Inferior parietal cortex (tissue), 1 donor: ENCODE results near the gene MACF1.

Experiments
- DNase-seq: peaks from one replicate; pipeline ENCODE4 v3.0.0-alpha.2; 2016; ENCODE audit errors: extremely low spot score

Gene MACF1

DNA sequence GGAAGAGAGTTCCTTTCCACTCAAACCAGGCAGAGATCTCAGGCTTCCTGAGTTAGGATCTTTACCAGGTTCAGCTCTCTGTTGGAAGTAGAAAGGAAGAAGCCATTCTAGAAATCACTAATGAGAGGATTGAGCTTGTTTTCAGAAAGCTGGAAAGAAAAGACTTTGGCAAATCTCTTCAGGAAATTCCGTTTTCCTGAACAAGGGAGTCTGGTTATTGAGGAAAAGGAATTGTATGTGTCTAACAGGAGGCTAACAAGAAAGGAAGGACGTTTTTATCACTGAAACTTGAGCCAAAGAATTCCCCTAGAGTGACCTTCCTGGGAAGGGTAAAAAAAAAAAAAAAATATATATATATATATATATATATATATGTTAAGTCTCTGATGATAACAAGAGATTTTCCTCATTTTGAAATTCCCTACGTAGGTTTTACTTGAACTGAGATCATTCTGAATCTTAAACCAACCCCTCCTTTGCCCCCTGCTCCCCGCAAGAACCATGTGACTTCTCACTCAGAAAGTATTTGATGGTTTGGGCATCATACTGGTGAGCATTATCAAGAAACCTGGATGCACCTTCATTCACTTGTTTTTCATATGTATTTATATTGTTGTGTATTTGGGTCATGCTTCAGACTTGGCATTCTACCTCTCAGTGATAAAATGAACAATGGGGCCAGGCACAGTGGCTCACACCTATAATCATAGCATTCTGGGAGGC, 188.5 kb downstream of the MACF1 start:
- no peak for DNase-seq

DNA sequence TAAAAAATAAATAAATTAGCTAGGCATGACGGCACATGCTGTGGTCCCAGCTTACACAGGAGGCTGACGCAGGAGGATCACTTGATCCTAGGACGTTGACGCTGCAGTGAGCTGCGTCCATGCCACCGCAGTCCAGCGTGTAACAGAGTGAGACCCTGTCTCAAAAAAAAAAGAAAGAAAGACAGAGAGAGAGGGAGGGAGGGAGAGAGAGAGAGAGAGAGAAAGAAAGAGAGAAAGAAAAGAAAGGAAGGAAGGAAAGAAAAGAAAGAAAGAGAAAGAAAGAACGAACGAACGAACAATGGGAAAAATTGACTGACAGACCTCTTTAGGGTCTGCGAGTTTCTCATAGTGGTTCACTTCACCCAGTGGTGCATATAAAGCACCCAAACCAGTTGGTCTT, 189.2 kb downstream of the MACF1 start:
- DNase-seq: no peak

DNA sequence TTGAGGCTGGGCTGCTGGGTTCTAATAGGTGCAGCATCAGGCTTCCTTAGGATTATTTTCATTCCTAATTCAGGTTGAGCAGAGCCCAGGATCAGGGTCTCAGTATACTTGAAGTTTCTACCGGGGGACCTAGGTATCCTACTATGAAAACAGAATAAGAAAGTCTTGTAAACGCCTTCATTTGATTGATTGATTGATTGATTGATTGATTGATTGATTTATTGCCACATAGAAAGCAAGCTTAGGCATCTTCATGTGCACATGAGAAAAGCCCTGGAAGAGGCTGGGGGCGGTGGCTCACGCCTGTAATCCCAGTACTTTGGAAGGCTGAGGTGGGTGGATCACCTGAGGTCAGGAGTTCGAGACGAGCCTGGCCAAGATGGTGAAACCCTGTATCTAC, 189.6 kb downstream of the MACF1 start:
- no peak for DNase-seq

DNA sequence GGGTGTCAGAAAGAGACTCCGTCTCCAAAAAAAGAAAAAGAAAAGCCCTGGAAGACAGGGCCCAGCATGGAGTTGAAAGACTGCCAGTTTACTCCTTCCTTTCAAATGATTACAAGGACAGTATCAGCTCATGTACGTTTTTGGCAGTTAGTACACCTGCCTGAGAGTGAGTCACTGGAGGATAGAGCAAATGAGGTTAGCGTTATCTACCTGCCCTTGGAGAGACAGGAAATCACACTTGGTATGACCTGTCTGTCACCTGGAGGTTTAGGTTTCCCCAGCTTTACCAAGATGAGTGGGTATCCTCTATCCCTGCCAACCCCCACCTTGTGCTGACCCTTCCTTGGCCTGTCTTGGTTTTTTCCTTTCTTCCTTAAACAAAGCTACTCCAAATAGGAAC, 190.1 kb downstream of the MACF1 start:
- no peak for DNase-seq

DNA sequence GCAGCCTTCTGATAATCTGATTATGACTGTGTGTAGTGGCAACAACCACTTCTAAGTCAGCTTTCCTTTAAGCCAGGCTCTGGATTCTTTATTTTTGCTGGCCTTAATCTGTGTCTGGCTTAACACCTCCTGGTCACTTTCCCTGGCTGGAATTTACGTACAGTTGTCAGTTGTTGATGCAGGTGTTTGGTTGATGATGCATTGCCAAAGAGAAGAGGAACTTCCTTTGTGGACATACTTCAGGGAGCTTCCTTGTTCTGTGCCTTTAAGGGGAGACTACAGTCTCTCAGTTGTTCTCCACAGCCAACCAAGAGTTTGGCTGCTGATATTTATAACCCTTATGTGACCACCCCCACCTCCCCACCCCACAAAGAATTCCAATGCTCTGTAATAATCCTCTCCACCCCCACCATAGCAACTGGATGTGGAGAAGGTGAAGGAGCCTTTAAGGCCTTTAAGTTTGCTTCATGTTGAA, 190.9 kb downstream of the MACF1 start:
- no peak for DNase-seq

DNA sequence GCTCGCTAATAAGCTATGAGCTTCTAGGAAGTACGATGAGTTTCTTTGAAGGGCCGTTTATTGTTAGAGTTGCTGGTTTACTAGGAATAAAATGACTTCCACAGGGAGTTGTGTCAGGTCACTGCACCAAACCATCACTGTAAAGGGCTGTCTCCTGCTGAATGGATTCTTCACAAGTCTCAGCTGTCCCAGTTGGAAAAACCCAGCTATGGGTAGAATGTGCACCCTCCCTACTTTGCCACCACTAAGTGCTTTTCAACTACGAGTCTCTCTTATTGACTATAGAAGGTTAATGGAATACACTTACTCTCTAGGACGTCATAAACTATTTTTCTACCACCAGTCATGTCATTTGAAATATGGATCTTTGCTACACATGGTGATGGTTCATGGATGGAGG, 192.2 kb downstream of the MACF1 start:
- no peak for DNase-seq

DNA sequence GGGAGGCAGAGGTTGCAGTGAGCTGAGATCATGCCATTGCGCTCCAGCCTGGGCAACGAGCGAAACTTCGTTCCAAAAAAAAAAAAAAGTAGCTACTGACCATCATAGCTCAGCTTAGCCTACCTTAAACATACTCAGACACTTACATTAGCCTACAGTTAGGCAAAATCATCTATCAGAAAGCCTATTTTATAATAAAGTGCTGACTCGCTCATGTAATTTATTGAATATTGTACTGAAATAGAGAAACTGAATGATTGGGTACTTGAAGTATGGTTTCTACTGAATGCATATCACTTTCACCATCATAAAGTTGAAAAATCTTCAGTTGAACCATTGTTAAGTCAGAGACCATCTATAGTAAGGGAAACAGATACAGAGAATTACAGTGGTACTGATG, 193.0 kb downstream of the MACF1 start:
- DNase-seq: no peak

DNA sequence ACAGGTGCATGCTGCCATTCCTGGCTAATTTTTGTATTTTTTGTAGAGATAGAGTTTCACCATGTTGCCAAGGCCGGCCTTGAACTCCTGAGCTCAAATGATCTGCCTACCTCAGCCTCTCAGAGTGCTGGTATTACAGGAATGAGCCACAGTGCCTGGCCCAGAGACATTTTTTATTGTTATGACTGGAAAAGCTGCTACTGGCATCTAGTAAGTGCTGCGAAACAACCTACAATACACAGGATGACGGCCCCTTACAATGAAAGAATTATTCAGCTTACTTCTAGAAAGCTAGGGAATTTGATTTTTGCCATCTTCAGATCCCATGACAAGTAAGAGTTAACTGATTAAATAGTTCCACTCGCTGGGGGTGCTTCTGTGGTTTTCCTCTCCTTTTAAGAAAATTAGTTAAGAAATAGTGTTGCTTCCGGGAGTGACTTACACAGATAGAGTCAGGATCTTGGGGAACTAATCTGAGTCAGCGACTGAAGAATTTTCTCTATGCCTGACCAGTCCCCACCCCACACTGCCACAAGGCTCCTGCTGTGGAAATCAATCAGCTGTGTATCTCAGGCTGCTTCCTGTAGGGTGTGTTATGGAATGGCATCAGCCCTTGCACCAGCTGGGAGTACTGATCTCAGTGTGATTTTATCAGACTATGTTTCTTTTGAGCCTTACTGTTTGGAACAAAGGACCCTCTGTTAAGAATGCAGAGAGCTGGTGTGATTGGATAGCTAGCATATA, 194.0 kb downstream of the MACF1 start:
- no peak for DNase-seq

DNA sequence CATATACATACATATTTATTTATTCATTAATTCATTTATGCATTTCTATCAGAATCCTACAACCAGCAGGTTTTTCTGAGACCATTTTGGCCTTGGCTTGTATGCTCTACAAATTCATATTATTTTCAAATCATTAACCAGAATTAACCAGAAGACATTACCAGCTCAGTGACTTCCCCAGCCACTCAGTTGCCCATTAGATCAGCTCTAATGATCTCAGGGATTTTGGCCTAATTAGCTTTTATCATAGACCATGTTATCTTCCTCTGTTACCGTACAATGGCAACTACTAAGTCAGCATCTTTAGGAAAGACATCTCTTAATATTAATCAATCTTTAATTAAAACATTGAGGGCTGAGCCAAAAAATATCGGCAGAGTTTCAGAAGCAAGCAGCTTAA, 196.6 kb downstream of the MACF1 start:
- DNase-seq: no peak

DNA sequence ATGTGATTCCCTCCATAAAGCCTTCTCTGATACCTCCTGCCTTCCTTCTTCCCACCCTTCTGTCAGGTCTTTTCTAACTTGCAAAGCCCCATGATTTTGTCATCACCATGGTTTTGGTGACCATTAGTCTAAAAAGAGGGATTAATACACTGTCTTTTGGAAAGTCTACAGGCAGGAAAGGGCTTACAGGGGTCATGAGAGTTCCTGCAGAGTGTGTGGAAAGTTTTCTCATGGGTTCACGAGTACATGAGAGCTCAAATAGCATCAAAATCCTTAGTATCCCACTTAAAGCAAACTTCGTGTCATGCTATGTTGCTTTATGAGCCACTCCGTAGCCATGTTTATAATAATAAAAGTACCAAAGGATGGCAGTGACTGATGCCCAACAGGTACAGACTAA, 200.4 kb downstream of the MACF1 start:
- DNase-seq: no peak

DNA sequence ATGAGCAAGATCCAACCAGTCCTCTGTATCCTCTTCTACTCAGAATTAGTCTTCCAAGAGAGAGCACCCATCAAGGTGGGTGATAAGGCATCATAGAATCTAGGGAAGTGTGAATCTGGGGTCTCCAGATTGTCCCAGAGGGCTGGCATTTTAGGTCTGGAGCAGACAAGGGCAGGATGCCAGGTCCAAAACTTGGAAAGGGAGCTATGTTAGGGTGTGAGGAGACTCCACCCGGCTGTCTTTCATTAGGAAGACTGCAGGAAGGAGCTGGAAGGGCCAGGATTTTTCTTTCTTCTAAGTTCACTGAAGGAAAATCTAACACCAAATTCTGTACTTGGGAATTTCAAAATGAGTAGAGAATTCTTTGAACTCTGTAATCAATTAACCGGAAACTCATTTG, 200.9 kb downstream of the MACF1 start:
- DNase-seq: no peak

DNA sequence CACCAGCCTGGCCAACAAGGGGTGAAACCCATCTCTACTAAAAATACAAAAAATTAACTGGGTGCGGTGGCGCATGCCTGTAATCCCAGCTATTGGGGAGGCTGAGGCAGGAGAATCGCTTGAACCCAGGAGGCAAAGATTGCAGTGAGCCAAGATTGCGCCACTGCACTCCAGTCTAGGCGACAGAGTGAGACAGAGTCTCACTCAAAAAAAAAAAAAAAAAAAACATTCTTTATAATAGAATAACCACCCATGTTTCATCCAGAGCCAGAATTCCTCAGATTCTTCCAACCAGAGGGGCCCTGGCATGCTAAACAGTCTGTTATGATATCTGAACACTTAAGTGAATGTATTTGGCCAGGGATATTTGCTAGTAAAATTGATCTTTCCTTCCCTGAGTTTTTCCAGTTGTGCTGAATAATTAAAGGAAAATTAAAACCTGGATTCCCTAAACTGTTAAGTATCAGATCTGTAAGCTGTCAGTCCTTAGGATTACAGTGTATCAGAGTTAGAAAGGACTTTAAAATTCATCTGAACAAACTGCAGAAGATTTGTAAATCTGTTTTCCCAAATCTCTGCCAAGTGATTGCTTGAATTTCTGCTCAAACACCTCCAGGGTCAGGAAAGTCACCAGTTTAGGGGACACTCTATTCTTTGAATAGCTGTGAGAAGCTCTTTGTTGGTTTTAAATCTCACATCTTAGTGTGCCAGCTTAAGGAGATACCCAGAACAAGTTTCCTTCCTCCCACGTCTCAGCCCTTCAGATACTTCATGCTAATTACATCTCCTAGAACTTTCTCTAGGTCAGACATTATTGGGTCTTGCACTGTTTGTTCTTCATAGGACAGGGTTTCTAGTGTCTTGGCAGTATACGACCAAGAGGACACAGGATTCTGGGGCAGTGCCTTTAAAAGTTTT, 202.3 kb downstream of the MACF1 start:
- no peak for DNase-seq

DNA sequence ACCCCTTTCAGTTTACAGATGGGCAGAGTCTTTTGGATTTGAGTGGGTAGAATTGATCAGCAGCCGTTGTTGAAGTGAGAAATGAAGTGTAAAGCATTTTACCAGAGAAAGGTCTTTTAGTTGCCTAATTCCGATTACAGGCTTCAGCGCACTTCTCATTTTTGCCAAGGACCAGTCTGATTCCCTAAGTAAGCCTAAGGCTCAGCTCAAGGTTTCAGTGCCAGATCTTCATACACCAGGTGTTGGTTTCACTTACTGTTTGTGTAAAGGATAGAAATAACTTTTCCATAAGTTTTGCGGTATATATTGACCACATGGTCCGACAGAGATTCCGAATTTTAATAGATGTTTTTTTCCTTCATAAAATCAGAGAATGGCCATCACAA, 203.0 kb downstream of the MACF1 start:
- no peak for DNase-seq

DNA sequence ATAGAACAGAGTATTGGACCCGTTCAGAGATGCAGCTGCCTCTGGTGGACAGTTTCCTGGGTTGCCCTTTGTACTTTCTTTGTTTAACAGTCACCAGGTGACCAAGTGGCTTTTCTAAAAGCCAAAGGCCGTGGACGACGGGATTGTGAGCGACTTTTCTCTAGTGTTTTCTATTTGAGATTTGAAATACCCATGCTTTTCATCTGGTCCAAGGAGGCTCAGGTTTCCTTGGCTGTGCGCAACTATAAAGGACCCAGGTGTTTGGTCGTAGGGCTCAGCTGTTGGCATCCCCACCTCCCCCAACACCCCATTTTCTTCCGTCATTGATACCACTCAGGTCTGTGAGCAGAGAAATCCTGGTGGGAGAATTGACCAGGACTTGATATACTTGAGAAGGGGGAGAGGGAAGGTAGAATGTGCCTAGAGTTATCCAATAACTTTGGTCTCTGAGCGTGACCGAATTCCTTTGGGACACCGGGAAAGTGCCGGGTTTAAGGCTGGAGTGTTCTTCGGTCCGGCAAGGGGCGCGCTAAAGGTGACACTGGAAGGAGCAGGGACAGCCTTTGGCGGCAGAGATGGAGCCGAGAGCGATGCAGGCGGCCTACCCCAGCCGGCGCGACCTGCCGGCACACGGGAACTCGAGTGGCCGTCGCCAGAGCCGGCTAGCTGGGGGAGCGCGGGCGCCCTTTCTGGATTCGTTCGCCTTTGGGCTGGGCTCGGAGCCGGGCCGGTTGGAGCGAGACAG, 203.6 kb downstream of the MACF1 start:
- no peak for DNase-seq

DNA sequence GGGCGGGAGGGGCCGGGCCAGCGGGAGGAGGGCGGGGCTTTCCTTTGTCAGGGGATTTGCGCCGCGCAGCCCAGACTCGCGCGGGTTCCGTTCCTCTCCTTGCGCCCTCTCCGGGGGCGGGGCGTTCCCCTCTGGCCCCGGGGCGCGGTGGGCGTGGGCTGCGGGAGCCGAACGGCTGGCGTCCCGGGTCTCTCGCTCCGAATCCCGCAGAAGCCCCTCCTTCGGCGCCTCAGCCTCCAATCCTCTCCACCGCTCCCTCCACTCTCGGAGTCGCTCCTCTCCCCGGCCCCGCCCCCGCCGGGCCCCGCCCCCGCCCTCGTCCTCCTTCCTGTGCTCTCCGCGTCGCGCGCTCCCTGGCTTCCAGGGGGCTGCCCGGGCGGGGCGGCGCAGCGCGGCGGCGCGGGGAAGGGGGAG, 204.2 kb downstream of the MACF1 start:
- DNase-seq: peak; percentile 90

DNA sequence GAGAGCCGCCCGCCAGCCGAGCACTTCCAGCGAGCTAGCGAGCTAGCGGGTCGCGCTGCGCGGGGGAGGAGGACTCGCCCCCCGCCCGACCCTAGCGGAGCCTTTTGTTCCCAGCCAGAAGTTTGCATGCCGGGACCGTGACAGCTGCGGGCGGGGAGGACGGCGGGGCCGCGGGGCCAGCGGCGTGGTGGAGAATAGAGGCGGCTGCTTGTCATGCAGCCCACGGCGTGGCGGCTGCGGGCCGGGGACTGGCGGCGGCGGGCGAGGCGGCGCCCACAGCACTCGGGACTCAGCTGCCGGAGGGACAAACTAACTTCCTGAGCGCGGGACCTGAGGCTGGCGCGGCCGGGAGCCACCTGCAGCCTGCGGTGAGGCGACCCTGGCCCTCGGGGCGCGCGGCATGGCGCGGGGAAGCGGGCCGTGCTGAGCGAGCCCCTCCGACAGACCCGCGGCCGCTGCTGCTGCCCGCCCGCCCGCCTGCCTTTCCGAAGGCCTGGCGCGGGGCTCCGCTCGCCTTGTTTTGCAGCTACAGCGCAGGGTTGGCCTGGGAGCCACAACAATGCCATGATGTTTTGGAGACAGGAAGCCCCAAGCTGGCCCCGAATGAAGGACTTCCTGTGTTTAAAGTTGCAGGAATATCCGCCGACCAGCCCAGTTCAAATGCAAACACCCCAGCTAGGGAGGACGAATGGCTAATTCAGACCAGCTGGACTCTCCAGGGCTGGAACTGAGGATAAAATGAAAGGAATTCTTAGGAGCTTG, 204.7 kb downstream of the MACF1 start:
- DNase-seq: no peak

DNA sequence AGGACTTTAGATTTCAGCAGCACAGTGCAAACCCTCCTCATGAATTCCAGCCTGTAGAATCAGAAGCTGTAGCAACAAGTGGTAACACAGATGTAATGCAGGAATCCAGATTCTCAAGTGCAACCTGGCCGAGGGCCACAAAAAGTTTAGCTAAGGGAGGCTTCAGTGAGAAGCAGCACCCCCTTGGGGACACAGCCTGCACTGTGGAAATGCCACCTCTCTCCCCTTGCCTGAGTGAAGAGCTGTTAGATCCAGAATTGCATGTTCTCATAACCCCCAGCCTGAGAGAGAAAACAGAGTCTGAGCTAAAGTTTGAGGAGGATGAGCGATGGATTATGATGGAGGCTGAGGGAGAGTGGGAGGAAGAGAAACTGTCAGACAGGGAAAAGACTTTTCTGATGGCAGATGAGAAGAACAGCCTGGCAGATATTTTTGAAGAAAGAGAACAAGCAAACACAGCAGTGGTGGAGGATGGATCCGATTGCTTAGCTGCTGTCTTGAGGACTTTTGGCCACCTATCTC, 206.5 kb downstream of the MACF1 start:
- DNase-seq: peak; percentile 62

DNA sequence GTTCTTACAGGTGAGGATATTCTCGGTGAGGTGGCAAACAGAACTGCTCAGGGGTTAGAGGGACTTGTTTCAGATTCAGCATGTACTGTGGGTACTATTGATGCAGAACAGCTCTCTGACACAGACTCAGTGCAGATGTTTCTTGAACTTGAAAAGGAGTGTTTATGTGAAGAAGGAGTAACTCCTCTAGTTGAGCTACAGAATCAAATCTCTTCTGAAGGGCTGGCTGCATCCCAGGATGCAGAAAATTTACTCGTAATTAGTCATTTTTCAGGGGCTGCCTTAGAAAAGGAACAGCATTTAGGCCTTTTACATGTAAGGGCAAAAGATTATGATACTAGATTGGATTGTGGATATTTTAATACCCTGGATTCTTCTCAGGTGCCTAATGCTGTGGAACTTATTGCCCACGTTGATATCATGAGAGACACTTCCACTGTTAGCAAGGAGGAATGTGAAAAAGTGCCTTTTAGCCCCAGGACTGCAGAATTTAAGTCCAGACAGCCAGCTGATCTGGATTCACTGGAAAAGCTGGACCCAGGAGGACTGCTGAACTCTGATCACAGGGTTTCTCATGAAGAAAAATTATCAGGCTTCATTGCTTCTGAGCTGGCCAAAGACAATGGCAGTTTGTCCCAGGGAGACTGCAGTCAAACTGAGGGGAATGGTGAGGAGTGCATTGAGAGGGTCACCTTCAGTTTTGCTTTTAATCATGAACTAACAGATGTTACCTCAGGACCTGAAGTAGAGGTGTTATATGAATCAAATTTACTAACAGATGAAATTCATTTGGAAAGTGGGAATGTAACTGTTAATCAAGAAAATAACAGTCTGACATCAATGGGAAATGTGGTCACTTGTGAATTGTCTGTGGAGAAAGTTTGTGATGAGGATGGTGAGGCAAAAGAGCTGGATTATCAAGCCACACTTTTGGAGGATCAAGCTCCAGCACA, 207.3 kb downstream of the MACF1 start:
- no peak for DNase-seq

DNA sequence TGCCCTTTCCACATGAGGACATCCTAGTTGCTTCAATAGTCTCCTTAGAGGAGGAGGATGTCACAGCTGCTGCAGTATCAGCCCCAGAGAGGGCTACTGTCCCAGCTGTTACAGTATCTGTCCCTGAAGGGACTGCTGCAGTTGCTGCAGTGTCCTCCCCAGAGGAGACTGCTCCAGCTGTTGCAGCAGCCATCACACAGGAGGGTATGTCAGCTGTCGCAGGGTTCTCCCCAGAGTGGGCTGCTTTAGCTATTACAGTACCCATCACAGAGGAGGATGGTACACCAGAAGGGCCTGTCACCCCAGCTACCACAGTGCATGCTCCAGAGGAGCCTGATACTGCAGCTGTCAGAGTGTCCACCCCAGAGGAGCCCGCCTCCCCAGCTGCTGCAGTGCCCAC, 208.4 kb downstream of the MACF1 start:
- DNase-seq: no peak
